IPS-18a (cell line): ENCODE measurements around the gene CUEDC1.

Source experiments
- H3K27ac ChIP-seq: one replicate; pipeline ENCODE4 v1.5.1; 2013; ENCODE audit warnings: low read length
- H3K27me3 ChIP-seq: one replicate; pipeline ENCODE4 v1.6.1; 2013; ENCODE audit warnings: mild to moderate bottlenecking, low read length; ENCODE audit not compliant: control insufficient read depth, insufficient read depth
- H3K36me3 ChIP-seq: one replicate; pipeline ENCODE4 v1.6.1; 2013; ENCODE audit warnings: low read depth, low read length; ENCODE audit not compliant: control insufficient read depth
- H3K4me1 ChIP-seq: one replicate; pipeline ENCODE4 v1.6.1; 2013; ENCODE audit warnings: low read depth, low read length; ENCODE audit not compliant: control insufficient read depth
- H3K4me3 ChIP-seq: one replicate; pipeline ENCODE4 v1.5.1; 2013; ENCODE audit warnings: low read length
- H3K9ac ChIP-seq: one replicate; pipeline ENCODE4 v1.6.1; 2013; ENCODE audit warnings: mild to moderate bottlenecking, low read length, moderate library complexity
- H3K9me3 ChIP-seq: one replicate; pipeline ENCODE4 v1.6.1; 2013; ENCODE audit warnings: low read depth, low read length; ENCODE audit not compliant: control insufficient read depth

CUEDC1 gene

GRCh38 chr17:57879437-57880085 is 75.7 kb downstream of the CUEDC1 start:
- Histone ChIP-seq H3K4me3 (no peak overlapping the region), H3K4me1 (peaks cover 47% of the 10 kb centered on the region), H3K9ac (no peak overlapping the region), H3K27ac (no peak overlapping the region), H3K27me3 (peaks cover 8% of the 10 kb centered on the region), H3K9me3 (no peaks in the 10 kb centered on the region), H3K36me3 (no peaks in the 10 kb centered on the region)

GRCh38 chr17:57877803-57878377 is 77.3 kb downstream of the CUEDC1 start:
- H3K27me3 ChIP-seq = peaks cover 16% of the 10 kb centered on the region
- no peak overlapping the region for H3K9ac ChIP-seq
- no peaks in the 10 kb centered on the region for H3K9me3 ChIP-seq
- H3K36me3 ChIP-seq = no peaks in the 10 kb centered on the region
- peaks cover 55% of the 10 kb centered on the region for H3K4me1 ChIP-seq
- H3K4me3 ChIP-seq = no peak overlapping the region
- no peak overlapping the region for H3K27ac ChIP-seq

- peaks cover 16% of the 10 kb centered on the region for H3K27me3 ChIP-seq
- H3K9me3 ChIP-seq = no peaks in the 10 kb centered on the region
- H3K4me3 ChIP-seq = no peak overlapping the region
- H3K9ac ChIP-seq = no peak overlapping the region
- peaks cover 53% of the 10 kb centered on the region for H3K4me1 ChIP-seq
- H3K27ac ChIP-seq = no peak overlapping the region
- no peaks in the 10 kb centered on the region for H3K36me3 ChIP-seq
Observed at GRCh38 chr17:57876866-57877237, 78.4 kb downstream of the CUEDC1 start.

GRCh38 chr17:57876023-57876865 is 79.0 kb downstream of the CUEDC1 start:
- Histone ChIP-seq H3K36me3 (no peaks in the 10 kb centered on the region), H3K4me3 (no peak overlapping the region), H3K9ac (no peak overlapping the region), H3K4me1 (peaks cover 47% of the 10 kb centered on the region), H3K27me3 (peaks cover 16% of the 10 kb centered on the region), H3K27ac (no peak overlapping the region), H3K9me3 (no peaks in the 10 kb centered on the region)

- Histone ChIP-seq H3K9me3 (no peaks in the 10 kb centered on the region), H3K4me1 (peaks cover 42% of the 10 kb centered on the region), H3K4me3 (peak overlapping the region; percentile 12), H3K27me3 (peaks cover 16% of the 10 kb centered on the region), H3K36me3 (no peaks in the 10 kb centered on the region), H3K27ac (peak overlapping the region; percentile 7), H3K9ac (peak overlapping the region; percentile 29)
Observed at GRCh38 chr17:57875290-57876022, 79.8 kb downstream of the CUEDC1 start.

- peak overlapping the region; percentile 12 for H3K4me3 ChIP-seq
- H3K27ac ChIP-seq = peak overlapping the region; percentile 8
- no peaks in the 10 kb centered on the region for H3K36me3 ChIP-seq
- H3K4me1 ChIP-seq = peaks cover 39% of the 10 kb centered on the region
- H3K27me3 ChIP-seq = peaks cover 16% of the 10 kb centered on the region
- H3K9me3 ChIP-seq = no peaks in the 10 kb centered on the region
- H3K9ac ChIP-seq = peak overlapping the region; percentile 37
Observed at GRCh38 chr17:57874434-57875289, 80.5 kb downstream of the CUEDC1 start.

GRCh38 chr17:57874058-57874419 is 81.2 kb downstream of the CUEDC1 start:
- peak overlapping the region; percentile 37 for H3K9ac ChIP-seq

GRCh38 chr17:57873261-57874057 is 81.8 kb downstream of the CUEDC1 start:
- Histone ChIP-seq H3K27me3 (peaks cover 16% of the 10 kb centered on the region), H3K27ac (peak overlapping the region; percentile 8), H3K4me3 (no peak overlapping the region), H3K9me3 (no peaks in the 10 kb centered on the region), H3K36me3 (no peaks in the 10 kb centered on the region), H3K9ac (peak overlapping the region; percentile 37), H3K4me1 (peaks cover 29% of the 10 kb centered on the region)

More at GRCh38 chr17:57874058-57874419, 81.2 kb downstream of the CUEDC1 start:
- peaks cover 32% of the 10 kb centered on the region for H3K4me1 ChIP-seq
- no peaks in the 10 kb centered on the region for H3K36me3 ChIP-seq
- H3K27me3 ChIP-seq = peaks cover 16% of the 10 kb centered on the region
- no peak overlapping the region for H3K4me3 ChIP-seq
- H3K9me3 ChIP-seq = no peaks in the 10 kb centered on the region
- peak overlapping the region; percentile 8 for H3K27ac ChIP-seq

GRCh38 chr17:57872536-57872935 is 82.7 kb downstream of the CUEDC1 start:
- Histone ChIP-seq H3K4me1 (peaks cover 34% of the 10 kb centered on the region), H3K36me3 (no peaks in the 10 kb centered on the region), H3K27me3 (peaks cover 16% of the 10 kb centered on the region), H3K9me3 (no peaks in the 10 kb centered on the region), H3K4me3 (no peak overlapping the region), H3K27ac (no peak overlapping the region), H3K9ac (no peak overlapping the region)

GRCh38 chr17:57871863-57872262 is 83.3 kb downstream of the CUEDC1 start:
- peaks cover 12% of the 10 kb centered on the region for H3K27me3 ChIP-seq
- no peaks in the 10 kb centered on the region for H3K9me3 ChIP-seq
- no peak overlapping the region for H3K4me3 ChIP-seq
- H3K36me3 ChIP-seq = no peaks in the 10 kb centered on the region
- H3K4me1 ChIP-seq = peaks cover 34% of the 10 kb centered on the region
- H3K27ac ChIP-seq = no peak overlapping the region
- H3K9ac ChIP-seq = no peak overlapping the region
